Prostate gland (tissue), 2 donors: ENCODE measurements around the gene G6PD.

Experiments
- CTCF ChIP-seq, 4 experiments: fragments of 200-600 bp in 2 of 4; fragments of 450-650 bp in 2 of 4; sonication (generic) in 2 of 4; IDR thresholded peaks; 1 replicate in 3 of 4; 2 replicates in 1 of 4; pipeline ENCODE4 v1.5.1; 2016 to 2019; ENCODE audit warnings: antibody characterized with exemption in 4 of 4, mild to moderate bottlenecking in 2 of 4, moderate library complexity in 2 of 4
- POLR2AphosphoS5 ChIP-seq: sonication (generic); formaldehyde crosslinking; IDR thresholded peaks from one replicate; pipeline ENCODE4 v1.6.1; 2017; ENCODE audit warnings: antibody characterized with exemption

GRCh38 chrX:154594491-154594890, 47.8 kb upstream of the G6PD start:
- TF ChIP-seq POLR2AphosphoS5, result no peak
- TF ChIP-seq CTCF (IDR thresholded peaks at IDR 0.05), result no peak
